ENCODE data around the gene INSL3.

INSL3 gene

DNA sequence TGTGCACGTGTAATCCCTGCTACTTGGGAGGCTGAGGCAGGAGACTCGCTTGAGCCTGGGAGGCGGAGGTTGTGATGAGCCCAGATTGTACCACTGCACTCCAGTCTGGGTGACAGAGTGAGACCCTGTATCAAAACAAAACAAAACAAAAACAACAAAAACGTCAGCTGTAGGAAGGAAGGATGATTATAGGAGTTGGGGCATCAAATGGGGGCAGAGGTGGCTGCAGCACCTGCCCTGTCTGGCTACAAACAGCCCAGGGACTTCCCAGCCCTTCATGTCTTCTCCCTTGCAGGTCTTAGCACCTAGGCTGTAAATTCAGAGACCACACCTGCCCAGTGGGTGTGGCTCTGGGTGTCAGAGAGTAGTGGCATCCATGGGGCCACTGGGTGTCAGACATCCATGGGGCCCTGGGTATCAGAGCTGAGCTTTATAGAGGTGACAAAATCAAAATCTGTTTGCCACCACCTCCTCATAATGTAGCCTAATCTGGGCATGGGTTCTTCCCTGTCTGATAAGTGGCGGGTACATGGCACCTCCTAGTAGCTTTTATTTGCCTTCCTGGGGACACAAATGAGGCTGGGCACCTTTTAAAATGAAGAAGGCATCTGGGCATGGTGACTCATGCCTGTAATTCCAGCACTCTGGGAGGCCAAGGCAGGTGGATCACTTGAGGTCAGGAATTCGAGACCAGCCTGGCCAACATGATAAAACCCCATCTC is 31.1 kb downstream of the INSL3 start:
- Histone ChIP-seq H3K9ac (ENCODE audit: low read length) (no peak overlapping the region), H3K4me3 (ENCODE audit: low read depth, low read length, poor library complexity, severe bottlenecking) (no peak overlapping the region), H3K79me2 (ENCODE audit: insufficient read depth, low read length) (no peaks in the 10 kb centered on the region), H3K27me3 (ENCODE audit: insufficient read depth, low read length) (peaks cover 3% of the 10 kb centered on the region; the same call in 1 of the 2 replicates), H3K9me3 (ENCODE audit: low read length) (no peaks in the 10 kb centered on the region), H4K20me1 (ENCODE audit: insufficient read depth, low read length) (no peaks in the 10 kb centered on the region), H3K36me3 (ENCODE audit: insufficient read depth, low read length) (peaks cover 16% of the 10 kb centered on the region), H3K27ac (ENCODE audit: low read depth, low read length, poor library complexity, severe bottlenecking) (no peak overlapping the region), H2AFZ (ENCODE audit: low read length) (no peak overlapping the region), H3K4me1 (ENCODE audit: insufficient read depth, low read length, severe bottlenecking) (no peaks in the 10 kb centered on the region), H3K9me2 (ENCODE audit: low read depth, low read length) (no peaks in the 10 kb centered on the region), H3K4me2 (ENCODE audit: low read length) (no peak overlapping the region), H3F3A (ENCODE audit: insufficient read depth, low read length) (no peaks in the 10 kb centered on the region; the same call in 1 of the 2 replicates)
- TF ChIP-seq EZH2 (IDR thresholded peaks at IDR 0.05; ENCODE audit: borderline replicate concordance, low read length), result no peak
- TF ChIP-seq, protein P1, sequence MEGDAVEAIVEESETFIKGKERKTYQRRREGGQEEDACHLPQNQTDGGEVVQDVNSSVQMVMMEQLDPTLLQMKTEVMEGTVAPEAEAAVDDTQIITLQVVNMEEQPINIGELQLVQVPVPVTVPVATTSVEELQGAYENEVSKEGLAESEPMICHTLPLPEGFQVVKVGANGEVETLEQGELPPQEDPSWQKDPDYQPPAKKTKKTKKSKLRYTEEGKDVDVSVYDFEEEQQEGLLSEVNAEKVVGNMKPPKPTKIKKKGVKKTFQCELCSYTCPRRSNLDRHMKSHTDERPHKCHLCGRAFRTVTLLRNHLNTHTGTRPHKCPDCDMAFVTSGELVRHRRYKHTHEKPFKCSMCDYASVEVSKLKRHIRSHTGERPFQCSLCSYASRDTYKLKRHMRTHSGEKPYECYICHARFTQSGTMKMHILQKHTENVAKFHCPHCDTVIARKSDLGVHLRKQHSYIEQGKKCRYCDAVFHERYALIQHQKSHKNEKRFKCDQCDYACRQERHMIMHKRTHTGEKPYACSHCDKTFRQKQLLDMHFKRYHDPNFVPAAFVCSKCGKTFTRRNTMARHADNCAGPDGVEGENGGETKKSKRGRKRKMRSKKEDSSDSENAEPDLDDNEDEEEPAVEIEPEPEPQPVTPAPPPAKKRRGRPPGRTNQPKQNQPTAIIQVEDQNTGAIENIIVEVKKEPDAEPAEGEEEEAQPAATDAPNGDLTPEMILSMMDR (IDR thresholded peaks at IDR 0.05; ENCODE audit: low read length), result no peak

DNA sequence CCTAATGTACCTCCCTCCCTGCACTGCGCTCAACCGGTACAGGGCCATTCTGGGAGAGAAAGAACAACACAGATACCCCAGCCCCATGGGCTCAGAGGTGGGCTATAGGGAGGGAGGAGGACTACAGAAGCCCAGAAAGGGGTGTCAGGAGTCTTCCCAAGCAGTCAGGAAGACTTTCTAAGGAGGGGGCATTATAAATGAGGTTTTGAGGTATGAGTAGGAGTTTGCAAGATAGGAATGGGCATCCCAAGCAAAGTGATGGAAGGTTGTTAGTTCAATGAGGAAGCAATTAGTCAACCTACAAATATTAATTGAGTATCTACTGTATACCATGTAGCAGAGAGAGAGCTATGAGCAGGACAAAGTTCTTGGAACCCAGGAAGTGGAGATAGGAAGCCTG is 32.7 kb downstream of the INSL3 start:
- TF ChIP-seq EZH2 (IDR thresholded peaks at IDR 0.05; ENCODE audit: borderline replicate concordance, low read length), result no peak
- TF ChIP-seq, protein P1 (IDR thresholded peaks at IDR 0.05; ENCODE audit: low read length), result no peak
- Histone ChIP-seq H3K79me2 (ENCODE audit: insufficient read depth, low read length) (no peaks in the 10 kb centered on the region), H3F3A (ENCODE audit: insufficient read depth, low read length) (no peaks in the 10 kb centered on the region; the same call in 1 of the 2 replicates)

DNA sequence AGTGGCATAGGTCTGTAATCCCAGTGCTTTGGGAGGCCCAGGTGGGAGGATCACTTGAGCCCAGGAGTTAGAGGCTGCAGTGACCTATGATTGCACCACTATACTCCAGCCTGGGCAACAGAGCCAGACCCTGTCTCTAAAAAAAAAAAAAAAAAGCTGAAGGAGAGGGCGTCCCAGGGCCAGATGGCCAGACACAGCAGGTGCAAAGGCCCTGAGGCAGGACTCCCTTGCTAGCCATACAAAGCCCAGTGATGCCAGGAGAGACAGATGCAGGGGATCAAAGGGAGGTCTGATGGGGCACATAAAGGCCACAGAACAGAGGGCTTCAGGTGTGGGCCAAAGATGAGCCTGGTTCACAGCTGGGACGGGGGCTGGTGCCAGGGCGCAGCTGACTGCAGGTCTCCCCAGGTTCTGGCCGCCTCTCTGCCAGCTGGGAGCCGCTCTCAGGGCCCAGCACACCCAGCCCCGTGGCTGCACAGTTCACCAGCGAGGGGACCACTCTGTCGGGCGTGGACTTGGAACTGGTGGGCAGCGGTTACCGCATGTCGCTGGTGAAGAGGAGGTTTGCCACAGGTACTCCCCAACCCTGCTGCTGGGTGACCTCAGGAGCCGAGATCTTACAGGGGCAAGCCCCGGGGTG is 33.9 kb downstream of the INSL3 start:
- Histone ChIP-seq H3F3A (ENCODE audit: insufficient read depth, low read length) (no peaks in the 10 kb centered on the region; the same call in 1 of the 2 replicates), H4K20me1 (ENCODE audit: insufficient read depth, low read length) (no peaks in the 10 kb centered on the region), H3K9me2 (ENCODE audit: low read depth, low read length) (no peaks in the 10 kb centered on the region), H3K9ac (ENCODE audit: low read length) (no peak overlapping the region), H3K27ac (ENCODE audit: low read depth, low read length, poor library complexity, severe bottlenecking) (no peak overlapping the region), H2AFZ (ENCODE audit: low read length) (no peak overlapping the region), H3K4me3 (ENCODE audit: low read depth, low read length, poor library complexity, severe bottlenecking) (no peak overlapping the region), H3K36me3 (ENCODE audit: insufficient read depth, low read length) (peaks cover 35% of the 10 kb centered on the region), H3K4me1 (ENCODE audit: insufficient read depth, low read length, severe bottlenecking) (no peaks in the 10 kb centered on the region), H3K79me2 (ENCODE audit: insufficient read depth, low read length) (no peaks in the 10 kb centered on the region), H3K9me3 (ENCODE audit: low read length) (no peaks in the 10 kb centered on the region), H3K4me2 (ENCODE audit: low read length) (no peak overlapping the region), H3K27me3 (ENCODE audit: insufficient read depth, low read length) (no peaks in the 10 kb centered on the region)
- TF ChIP-seq, protein P1 (IDR thresholded peaks at IDR 0.05; ENCODE audit: low read length), result no peak
- TF ChIP-seq EZH2 (IDR thresholded peaks at IDR 0.05; ENCODE audit: borderline replicate concordance, low read length), result no peak

More for the DNA sequence above, 32.7 kb downstream of the INSL3 start:
- no peak overlapping the region for H2AFZ ChIP-seq (ENCODE audit: low read length)
- no peaks in the 10 kb centered on the region for H3K9me2 ChIP-seq (ENCODE audit: low read depth, low read length)
- no peak overlapping the region for H3K4me3 ChIP-seq (ENCODE audit: low read depth, low read length, poor library complexity, severe bottlenecking)
- peaks cover 28% of the 10 kb centered on the region for H3K36me3 ChIP-seq (ENCODE audit: insufficient read depth, low read length)
- no peak overlapping the region for H3K4me2 ChIP-seq (ENCODE audit: low read length)
- no peak overlapping the region for H3K9ac ChIP-seq (ENCODE audit: low read length)
- no peak overlapping the region for H3K27ac ChIP-seq (ENCODE audit: low read depth, low read length, poor library complexity, severe bottlenecking)
- no peaks in the 10 kb centered on the region for H3K9me3 ChIP-seq (ENCODE audit: low read length)
- H3K4me1 ChIP-seq (ENCODE audit: insufficient read depth, low read length, severe bottlenecking), result no peaks in the 10 kb centered on the region
- no peaks in the 10 kb centered on the region for H3K27me3 ChIP-seq (ENCODE audit: insufficient read depth, low read length)
- no peaks in the 10 kb centered on the region for H4K20me1 ChIP-seq (ENCODE audit: insufficient read depth, low read length)

Measured in OCI-LY1 (cell line).